ENCODE data around the gene GMDS. TPM values are rescaled to one million over a fixed set of nuclear protein-coding genes. Genes with fewer than 3 reads are reported as not detected.
A peak's percentile ranks its signal among the peaks of the same experiment; 100 is the strongest.

Gene GMDS
- total RNA-seq, 4 donors from 2014 or later: 197 to 375 (median 215) TPM

DNA sequence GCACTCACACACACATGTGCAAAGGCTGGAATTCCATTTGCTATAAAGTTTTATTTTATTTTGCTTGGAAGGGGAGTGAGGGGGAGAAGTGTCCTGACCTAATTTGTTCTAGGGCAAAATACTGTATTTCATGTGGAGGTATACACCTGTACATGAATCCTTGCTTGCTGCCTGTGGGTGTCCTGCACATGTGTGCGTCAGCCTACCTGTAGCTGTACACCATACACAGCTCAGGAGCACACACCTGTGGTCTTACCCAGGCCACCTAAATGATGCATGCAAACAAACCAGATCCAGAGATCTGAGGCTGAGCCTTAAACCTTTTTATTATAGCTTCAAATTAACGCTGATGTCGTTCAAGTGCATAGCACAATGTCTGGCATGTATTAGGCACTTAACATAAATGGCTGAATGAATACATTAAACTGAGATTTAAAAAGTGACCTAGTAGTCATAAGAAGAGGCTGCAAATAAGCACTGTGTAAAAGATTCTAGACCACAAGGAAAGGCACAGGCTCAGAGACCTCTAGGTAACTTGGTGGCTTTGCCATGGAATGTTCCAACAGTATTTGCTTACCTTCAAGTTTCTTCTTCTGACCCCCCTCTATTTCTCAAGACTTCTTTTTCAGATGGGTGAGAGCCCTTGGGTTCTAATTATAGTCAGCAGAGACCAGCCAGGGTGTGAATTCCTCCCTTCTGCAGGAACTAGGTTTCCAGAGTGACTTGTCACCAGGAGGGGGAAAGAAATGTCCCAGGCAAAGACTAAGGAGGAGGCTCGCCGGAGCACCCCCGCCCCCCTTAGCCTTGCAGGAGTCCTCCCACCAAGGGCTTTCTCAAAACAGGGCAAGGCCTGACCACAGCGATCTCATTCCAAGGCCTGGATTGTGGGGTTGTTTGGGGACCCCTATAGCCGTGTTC lies 622.3 kb downstream of the GMDS start:
- DNase-seq: no peak
- Histone ChIP-seq H3K27me3 (peaks cover 0 to 19% of the 10 kb centered on the region in 2 donors), H3K4me1 (peaks cover 0 to 25% (median 3%) of the 10 kb centered on the region in 4 donors), H3K9me3 (no peaks in the 10 kb centered on the region), H3K27ac (no peak overlapping the region), H3K4me3 (no peak overlapping the region), H3K36me3 (peaks cover 0 to 26% (median 0%) of the 10 kb centered on the region in 3 donors)
- no peak for TF ChIP-seq POLR2A (IDR thresholded peaks at IDR 0.05)
- TF ChIP-seq, protein P1, sequence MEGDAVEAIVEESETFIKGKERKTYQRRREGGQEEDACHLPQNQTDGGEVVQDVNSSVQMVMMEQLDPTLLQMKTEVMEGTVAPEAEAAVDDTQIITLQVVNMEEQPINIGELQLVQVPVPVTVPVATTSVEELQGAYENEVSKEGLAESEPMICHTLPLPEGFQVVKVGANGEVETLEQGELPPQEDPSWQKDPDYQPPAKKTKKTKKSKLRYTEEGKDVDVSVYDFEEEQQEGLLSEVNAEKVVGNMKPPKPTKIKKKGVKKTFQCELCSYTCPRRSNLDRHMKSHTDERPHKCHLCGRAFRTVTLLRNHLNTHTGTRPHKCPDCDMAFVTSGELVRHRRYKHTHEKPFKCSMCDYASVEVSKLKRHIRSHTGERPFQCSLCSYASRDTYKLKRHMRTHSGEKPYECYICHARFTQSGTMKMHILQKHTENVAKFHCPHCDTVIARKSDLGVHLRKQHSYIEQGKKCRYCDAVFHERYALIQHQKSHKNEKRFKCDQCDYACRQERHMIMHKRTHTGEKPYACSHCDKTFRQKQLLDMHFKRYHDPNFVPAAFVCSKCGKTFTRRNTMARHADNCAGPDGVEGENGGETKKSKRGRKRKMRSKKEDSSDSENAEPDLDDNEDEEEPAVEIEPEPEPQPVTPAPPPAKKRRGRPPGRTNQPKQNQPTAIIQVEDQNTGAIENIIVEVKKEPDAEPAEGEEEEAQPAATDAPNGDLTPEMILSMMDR (IDR thresholded peaks at IDR 0.05): no peak

DNA sequence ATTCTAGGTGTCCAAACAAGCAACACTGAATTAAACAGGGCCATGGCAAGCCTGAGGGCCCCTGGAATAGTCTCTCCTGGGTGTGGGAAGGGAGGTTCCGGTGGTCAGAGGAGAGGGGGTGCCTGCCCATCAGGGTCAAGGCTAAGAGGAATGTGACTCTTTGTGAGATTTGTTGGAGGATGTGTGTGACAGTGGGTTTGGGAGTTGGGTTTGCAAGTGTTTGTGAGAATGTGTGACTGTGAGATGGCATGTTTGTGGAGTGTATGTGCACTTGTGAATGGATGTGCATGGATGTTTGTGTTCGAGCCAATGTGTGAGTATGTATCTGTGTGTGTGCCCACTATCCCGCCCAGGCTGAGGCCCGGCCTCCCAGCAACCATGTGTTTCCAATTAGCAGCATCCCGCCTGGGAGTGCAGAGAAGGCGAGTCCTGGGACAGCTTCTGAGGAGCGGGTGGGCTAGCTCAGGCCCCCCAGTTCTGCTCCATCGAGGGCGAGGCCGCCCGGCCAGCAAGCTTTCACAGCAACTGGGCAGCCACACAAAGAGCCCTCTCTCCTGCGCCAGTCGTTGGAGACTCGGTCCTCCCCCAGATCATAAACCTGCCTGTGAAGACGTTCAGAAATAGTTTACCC lies 623.1 kb downstream of the GMDS start:
- H3K27ac ChIP-seq: no peak overlapping the region
- H3K4me1 ChIP-seq: peaks cover 0 to 25% (median 3%) of the 10 kb centered on the region in 4 donors
- H3K9me3 ChIP-seq: no peaks in the 10 kb centered on the region
- H3K27me3 ChIP-seq: peaks cover 0 to 19% of the 10 kb centered on the region in 2 donors
- H3K4me3 ChIP-seq: no peak overlapping the region
- TF ChIP-seq, protein P1 (IDR thresholded peaks at IDR 0.05): no peak
- no peak for TF ChIP-seq POLR2A (IDR thresholded peaks at IDR 0.05)
- DNase-seq: no peak
- peaks cover 0 to 26% (median 0%) of the 10 kb centered on the region in 3 donors for H3K36me3 ChIP-seq

DNA sequence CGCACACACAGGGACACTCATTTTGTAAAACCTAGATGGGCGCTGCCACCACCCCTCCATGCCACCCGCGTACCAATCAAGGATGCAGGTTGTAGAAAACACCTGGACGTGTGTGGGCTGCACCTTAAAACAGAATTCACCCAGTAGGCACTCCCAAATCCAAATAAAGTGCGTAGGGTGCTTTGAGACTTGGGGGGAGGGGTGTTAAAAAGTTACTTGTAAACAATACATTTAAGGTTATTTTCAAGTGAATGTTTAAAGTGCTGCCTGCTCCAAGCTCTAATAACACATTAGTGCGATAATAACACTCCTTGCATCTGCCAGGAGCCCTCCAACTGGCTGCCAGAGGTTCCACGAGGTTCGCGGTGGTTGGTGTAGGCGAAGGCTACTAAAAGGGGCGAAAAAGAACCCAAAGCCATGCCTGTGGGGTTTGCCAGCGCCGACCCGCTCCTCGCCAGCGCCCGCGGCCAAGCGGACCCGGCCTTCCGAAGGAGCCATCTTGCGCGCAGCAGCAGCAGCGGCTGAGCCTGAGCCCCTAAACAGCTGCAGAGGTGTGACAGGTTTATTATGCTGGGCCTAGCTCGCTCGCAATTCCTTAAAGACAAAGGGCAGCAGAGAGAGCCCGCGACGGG lies 624.2 kb downstream of the GMDS start:
- Histone ChIP-seq H3K4me3 (no peak overlapping the region), H3K4me1 (peaks cover 0 to 25% (median 3%) of the 10 kb centered on the region in 4 donors), H3K9me3 (no peaks in the 10 kb centered on the region), H3K36me3 (peaks cover 0 to 26% (median 0%) of the 10 kb centered on the region in 3 donors), H3K27me3 (peaks cover 0 to 18% of the 10 kb centered on the region in 2 donors), H3K27ac (no peak overlapping the region)
- TF ChIP-seq POLR2A (IDR thresholded peaks at IDR 0.05): no peak
- TF ChIP-seq, protein P1 (IDR thresholded peaks at IDR 0.05): no peak
- DNase-seq: peak in 1 of 3 donors; percentile 31

DNA sequence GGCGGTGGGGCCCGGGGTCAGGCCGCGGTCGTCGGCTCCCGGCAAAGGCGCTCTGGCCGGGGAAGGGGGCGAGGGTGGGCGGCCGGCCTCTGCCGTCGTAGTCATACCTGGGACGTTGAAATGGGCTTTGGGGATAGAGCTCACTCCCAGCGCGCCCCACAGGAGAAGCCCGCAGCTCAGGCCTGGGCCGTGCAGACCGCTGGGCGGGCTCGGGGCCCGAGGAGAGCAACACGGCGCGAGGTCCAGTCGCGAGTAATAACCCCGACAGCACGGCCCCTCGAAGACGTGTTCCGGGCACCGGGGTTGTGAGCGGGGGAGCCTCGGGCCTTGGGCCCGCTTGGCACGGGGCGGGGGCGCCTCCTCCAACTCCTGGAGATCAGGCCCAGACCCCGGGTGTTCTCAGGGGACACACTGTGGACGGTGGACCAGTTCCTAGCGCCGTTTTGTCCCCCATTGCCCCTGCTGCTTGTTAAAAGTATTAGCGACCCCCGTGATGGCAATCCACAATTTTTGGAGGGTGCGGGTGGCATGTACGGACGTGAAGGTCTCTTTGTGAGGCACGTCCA lies 624.8 kb downstream of the GMDS start:
- H3K4me1 ChIP-seq: peaks cover 0 to 24% (median 3%) of the 10 kb centered on the region in 4 donors
- no peak overlapping the region for H3K27ac ChIP-seq
- H3K9me3 ChIP-seq: no peaks in the 10 kb centered on the region
- TF ChIP-seq, protein P1 (IDR thresholded peaks at IDR 0.05): no peak
- no peak for TF ChIP-seq POLR2A (IDR thresholded peaks at IDR 0.05)
- H3K36me3 ChIP-seq: peaks cover 0 to 26% (median 0%) of the 10 kb centered on the region in 3 donors
- peak in 1 of 3 donors; percentile 41 for DNase-seq
- peak overlapping the region in 1 of 4 donors; percentile 22 for H3K4me3 ChIP-seq
- peaks cover 0 to 12% of the 10 kb centered on the region in 2 donors for H3K27me3 ChIP-seq

Measured in Peyer's patch (tissue), 4 donors.